ENCODE measurements around the gene TEDC2.

The TEDC2 gene

DNA sequence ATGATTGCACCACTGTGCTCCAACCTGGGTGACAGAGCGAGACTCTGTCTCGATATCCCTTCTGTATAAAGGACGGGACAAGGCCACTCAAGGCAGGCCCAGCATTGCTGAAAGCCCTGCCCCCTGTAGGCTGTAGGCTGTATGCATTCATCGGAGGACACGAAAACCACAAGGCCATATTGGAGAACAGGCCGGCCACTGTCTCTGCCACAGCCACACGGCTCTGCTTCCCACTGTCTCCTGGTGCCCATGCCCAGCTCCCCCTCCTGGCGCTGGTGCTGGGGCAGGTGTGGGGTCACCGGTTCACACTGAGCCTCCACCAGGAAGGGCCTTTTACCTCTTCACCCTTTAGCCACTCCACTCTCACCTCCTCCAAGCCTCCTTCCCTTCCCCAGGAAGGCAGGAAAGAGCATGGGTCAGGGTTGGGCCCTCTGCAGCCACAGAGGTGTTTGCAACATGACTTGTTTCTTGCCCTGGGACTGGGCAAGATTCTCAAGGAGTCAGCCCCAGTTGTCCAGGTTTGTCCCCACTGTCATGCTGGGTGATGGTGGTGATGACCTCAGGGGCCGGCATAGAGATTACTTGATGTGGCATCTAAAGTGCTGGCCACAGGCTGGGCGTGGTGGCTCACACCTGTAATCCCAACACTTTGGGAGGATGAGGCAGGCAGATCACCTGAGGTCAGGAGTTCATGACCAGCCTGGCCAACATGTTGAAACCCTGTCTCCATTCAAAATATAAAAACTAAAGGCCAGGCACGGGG lies 5.9 kb downstream of the TEDC2 start:
- peak; percentile 47 for DNase-seq (ENCODE audit: low spot score)

DNA sequence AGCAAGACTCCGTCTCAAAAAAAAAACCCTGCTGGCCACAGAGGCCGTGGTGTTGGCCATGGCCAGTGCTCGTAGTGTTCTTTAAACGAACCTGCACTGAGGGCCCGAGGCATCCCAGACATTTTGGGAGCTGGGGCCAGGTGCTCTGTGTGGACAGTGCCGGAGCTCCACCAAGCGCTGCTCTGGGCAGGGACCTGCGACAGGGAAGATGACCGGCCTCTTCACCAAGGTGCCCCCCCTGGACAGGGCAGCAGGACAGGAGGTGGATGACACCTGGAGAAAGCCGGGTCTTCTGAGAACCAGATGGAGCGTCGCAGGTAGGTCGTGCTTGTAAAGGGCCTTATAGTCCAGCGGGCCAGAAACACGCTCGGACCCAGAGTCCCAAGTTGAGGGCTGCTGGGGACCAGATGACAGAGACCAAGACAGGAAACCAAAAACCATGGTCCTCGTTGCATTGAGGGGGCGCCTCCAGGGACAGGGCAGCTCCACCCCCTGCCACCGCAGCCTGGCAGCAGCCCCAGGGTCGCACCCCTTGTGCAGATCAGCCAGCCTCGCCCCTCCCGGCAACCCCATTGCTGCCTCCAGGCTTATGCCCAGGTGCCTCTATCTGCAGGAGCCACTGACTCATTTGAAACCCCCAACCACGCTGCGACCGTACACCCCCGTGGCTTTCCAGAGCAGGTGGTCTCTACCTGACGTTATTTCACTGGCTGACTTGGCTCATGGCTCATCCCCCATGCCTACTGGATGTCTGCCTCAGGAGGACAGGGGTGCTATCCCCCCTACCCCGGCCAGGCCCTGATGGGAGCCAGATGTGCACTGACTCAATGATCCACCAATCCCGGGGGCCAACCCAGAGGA lies 7.0 kb downstream of the TEDC2 start:
- no peak for DNase-seq (ENCODE audit: low spot score)

DNA sequence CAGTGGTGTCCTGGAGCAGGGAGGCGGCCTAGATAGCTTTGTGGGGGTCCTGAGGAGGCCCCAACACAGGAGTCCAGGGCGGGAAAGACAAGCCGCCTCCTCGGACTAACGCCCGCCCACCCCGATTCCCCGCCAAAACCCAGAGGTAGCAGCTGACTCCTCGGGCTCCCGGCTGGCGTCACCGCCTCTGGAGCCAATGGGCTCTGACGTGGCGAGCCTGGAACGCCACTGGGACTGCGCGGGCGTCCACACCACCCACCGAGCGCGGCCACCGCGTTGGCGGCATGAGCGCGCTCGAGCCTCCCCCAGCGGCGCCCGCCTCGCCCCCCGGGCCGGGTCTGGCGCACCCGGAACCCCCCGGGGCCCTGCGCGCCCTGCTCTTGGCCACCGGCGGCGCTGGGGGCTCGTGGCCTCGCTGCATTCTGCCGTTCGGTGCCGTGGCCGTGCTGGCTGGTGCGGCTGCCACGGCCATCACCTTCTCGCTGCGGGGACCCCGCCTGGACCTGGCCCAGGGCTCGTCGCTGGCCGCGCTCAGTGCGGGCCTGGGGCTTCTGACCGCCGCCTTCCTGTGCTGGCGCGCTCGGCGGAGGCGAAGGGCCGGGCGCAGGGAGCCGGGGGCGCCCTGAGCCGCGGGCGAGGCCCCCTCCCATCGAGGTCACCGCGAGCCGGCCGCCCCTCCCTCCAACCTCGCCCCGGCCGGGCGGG lies 7.8 kb downstream of the TEDC2 start:
- peak; percentile 47 for DNase-seq (ENCODE audit: low spot score)

DNA sequence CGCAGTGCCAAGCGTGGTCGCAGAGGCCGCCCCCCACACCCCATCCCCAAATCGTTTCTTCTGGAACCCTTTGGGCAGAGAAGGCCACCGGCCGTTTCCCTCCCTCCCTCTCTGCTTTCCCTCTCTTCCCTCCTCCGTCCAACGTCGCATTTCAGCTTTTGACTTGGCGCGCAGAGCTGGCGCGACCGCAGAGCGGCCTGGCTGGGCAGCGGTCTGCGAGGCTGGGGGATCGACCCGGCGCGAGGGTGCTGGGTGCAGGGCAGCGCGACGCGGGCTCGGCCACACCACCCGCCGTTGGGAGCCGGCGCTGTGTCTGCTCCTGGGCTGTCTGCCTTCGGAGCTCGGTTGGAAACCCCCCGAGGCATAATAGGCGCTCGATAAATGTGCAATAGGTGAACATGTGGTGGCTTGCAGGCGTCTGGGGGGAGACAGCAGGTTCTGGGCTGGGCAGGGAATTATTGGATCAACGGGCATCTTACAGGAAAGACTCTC lies 8.4 kb downstream of the TEDC2 start:
- peak; percentile 68 for DNase-seq (ENCODE audit: low spot score)

DNA sequence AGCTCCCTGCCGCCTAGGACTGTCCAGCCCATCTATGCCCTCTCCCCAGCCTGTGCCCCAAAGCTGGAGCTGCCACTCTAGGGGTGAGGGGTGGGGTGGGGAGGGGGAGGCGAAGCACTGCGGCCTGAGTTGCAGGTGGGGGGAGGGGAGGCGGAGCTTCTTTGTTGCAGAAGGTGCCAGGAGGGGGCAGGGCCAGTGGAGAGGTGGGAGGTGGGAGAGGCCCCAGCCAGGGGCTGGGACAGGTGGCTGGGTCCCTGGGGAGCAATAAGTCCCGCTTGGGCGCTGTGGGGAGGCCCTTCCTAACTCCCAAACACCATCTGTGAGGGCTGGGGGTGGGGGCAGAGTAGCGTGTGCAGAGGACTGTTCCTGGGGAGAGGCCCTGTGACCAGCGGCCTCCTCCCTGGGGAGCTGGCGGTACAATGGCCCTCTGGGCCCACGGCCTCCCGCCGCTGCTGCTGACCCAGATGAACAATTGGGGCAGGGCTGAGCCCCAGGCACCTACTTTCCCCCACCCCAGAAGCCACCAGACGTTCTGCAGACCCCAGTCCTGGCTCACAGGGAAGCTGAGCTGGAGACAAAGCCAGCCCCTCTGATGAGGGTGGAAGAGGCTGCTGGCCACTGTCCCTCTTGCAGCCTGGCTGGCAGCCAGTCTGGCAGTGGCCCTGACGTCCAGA lies 9.0 kb downstream of the TEDC2 start:
- DNase-seq (ENCODE audit: low spot score): peak; percentile 52

DNA sequence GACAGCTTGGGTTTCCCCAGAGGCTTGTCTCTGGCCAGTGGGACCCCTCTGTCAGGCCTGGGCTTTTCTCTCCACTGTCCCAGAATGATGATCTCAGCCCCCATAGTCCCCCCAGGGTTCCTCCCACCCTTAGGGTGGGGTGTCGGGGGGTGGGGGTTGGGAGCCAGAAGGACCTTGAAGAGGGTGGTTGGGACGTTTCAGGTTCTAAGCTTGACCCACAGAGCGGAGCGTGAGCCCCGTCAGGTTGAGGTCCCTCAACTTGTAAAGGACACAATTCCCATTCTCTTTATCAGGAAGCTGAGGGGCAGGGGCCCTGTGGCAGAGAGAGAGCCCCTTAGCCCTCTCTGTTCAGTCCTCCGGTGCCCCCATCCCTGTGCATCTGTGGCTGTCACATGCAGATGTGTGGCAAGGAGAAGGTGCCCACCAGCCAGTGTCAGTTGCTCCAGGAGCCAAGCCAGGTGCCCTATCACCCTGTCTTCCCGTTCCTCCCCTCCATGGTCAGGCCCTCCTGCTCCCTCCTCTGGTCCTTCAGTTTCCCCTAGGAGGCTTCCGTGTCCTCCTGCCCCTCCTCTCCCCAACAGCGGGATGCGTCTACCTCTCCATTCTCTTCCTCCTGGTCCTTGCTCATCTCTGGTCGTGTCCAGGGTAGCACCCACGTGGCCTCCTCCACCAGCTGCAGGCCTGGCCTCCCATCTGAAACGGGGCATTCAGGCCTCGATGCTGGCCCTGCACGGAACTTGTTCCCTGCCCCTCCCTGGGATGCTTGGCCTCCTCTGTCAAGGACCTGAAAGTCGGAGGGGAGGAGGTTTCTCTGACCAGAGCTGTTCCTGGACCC lies 9.7 kb downstream of the TEDC2 start:
- DNase-seq (ENCODE audit: low spot score): peak; percentile 44

DNA sequence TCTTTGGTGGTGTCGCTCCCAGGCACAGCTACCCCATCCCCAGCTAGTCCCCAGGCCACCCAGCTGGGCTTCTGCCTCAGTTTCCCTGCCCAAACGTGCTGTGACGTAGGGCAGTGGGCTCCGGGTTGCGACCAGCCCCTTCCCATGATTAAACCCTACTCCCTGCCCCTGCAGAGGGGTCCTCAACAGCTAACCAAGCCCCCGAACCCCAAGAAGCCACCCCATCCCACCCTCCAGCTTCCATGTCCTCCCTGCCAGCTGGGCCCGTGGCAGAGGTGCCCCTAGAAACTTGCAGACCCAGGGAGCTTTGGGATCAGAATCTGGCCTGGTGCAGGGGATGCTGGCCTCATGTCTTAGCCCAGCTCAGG lies 10.3 kb downstream of the TEDC2 start:
- no peak for DNase-seq (ENCODE audit: low spot score)

DNA sequence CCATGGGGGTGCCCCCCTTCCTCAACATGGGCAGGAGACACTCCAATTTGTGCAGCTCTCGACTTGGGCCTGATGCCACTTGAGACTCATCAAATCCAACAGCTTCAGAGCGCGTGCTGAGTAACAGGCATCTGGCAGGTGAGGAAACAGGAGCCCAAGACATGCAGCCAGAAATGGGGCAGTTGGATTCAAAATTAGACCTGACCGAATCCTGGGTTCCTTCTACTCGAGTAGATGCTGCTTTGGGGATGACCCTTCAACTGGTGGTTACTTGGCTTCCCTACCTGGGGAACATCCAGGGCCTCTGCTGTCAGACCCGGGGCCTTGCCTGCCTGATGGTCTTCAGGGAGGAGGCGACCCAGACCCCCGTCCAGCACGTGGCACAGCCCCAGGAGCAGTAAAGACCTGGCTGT lies 10.7 kb downstream of the TEDC2 start:
- no peak for DNase-seq (ENCODE audit: low spot score)

DNA sequence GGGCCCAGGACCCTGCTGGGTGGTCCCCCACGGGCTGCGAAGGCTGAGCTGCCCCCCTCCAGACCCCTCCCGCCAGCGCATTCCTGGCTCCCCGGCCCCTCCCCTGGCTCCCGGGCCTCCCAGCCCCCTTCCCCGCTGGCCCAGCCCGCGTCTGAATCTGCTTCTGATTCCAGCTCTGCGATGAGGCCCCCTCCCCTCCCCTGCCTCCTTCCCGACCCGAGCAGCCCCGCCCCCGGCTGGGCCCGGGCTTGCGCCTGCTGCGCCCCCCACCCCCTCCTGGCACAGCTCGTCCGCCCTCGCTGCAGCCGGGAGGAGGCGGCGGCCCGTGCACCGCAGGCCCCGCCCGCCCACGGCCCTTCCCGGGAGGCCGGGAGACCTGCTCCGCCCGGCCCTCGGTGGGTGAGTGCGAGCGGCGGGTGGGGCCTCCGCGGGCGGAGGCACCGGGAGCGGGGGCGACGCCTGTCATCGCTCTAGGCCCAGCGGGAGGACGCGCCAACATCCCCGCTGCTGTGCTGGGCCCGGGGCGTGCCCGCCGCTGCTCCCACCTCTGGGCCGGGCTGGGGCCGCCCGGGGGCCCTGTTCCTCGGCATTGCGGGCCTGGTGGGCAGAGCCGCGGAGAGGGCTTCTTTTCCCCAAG lies 11.2 kb downstream of the TEDC2 start, which contains the start of gene NTN3:
Gene NTN3, plus strand, starts transcription at position 282 of the 637 bp plus-strand sequence. CDS start 405 bp downstream, outside the sequence.
- DNase-seq (ENCODE audit: low spot score): peak; percentile 50

DNA sequence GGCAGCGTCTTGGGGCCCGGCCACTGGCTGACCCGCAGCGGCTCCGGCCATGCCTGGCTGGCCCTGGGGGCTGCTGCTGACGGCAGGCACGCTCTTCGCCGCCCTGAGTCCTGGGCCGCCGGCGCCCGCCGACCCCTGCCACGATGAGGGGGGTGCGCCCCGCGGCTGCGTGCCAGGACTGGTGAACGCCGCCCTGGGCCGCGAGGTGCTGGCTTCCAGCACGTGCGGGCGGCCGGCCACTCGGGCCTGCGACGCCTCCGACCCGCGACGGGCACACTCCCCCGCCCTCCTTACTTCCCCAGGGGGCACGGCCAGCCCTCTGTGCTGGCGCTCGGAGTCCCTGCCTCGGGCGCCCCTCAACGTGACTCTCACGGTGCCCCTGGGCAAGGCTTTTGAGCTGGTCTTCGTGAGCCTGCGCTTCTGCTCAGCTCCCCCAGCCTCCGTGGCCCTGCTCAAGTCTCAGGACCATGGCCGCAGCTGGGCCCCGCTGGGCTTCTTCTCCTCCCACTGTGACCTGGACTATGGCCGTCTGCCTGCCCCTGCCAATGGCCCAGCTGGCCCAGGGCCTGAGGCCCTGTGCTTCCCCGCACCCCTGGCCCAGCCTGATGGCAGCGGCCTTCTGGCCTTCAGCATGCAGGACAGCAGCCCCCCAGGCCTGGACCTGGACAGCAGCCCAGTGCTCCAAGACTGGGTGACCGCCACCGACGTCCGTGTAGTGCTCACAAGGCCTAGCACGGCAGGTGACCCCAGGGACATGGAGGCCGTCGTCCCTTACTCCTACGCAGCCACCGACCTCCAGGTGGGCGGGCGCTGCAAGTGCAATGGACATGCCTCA lies 12.0 kb downstream of the TEDC2 start:
- no peak for DNase-seq (ENCODE audit: low spot score)

DNA sequence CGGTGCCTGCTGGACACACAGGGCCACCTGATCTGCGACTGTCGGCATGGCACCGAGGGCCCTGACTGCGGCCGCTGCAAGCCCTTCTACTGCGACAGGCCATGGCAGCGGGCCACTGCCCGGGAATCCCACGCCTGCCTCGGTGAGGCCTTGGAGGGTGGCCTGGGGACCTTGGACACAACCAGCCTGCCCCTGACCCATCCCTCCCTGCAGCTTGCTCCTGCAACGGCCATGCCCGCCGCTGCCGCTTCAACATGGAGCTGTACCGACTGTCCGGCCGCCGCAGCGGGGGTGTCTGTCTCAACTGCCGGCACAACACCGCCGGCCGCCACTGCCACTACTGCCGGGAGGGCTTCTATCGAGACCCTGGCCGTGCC lies 12.6 kb downstream of the TEDC2 start:
- DNase-seq (ENCODE audit: low spot score): no peak

DNA sequence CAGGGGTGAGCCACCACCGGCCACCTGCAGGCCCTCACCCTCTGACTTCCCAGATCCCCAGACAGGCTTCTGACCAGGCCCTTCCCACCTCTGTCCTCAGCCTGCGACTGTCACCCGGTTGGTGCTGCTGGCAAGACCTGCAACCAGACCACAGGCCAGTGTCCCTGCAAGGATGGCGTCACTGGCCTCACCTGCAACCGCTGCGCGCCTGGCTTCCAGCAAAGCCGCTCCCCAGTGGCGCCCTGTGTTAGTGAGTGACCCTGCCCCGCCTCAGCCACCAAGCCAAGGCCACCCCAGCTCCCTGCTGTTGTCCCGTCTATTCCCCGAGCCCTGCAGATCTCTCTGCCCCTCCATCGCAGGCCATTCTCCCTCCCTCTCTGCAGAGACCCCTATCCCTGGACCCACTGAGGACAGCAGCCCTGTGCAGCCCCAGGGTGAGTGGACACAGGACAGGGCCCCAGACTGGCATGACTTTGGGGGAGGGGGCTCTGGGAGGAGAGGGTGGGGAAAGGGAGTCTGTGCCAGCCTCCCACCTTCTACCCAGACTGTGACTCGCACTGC lies 13.1 kb downstream of the TEDC2 start:
- DNase-seq (ENCODE audit: low spot score): peak; percentile 35

DNA sequence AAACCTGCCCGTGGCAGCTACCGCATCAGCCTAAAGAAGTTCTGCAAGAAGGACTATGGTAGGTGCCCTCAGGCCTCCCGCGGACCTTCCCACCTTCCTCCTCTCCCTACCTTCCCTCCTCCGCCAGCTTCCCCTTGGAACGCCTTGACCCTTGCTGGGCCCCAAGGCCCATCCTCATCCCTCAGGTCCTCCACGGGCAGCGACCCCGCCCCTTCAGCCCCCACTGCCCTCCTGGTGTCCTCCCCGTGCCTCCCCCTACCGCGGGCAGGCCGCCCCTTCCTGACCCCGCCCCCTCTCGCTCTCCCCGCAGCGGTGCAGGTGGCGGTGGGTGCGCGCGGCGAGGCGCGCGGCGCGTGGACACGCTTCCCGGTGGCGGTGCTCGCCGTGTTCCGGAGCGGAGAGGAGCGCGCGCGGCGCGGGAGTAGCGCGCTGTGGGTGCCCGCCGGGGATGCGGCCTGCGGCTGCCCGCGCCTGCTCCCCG lies 13.6 kb downstream of the TEDC2 start:
- peak; percentile 68 for DNase-seq (ENCODE audit: low spot score)

DNA sequence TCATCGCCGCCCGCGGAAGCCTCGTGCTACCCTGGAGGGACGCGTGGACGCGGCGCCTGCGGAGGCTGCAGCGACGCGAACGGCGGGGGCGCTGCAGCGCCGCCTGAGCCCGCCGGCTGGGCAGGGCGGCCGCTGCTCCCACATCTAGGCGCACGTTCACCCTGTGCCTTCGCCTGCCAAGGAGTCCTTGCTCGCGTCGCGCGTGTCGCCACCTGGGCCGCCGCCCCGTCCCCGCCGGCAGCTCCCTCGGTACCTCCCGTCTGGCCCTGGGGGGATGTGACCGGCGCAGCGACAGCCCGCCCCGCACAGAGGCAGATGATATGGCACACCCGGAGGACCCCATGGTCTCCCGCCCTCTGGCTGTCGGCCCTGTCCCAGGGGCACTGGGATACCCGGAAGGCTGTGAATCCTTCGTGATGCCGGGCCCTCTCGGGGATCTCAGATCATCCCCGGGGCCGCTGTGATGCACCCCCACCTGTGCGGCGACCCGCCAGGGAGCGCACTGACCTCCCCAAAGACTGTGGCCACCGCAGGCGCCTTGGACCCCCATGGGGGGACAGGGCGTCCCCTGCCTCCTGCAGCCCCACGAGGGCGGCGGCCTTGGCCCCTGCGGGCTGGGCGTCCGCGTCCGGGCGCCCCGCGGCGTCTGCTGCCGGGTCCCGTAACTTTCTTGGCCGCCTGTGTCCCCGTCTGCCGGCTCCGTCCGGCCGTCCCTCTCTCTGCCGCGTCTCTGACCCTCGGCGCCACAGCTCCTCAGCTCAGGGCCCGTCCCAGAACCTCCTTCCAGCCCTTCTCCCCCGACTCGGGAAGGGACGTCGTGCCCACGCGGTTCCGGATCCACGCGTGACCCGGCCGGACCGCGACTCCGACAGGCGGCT lies 14.3 kb downstream of the TEDC2 start:
- peak; percentile 87 for DNase-seq (ENCODE audit: low spot score)

DNA sequence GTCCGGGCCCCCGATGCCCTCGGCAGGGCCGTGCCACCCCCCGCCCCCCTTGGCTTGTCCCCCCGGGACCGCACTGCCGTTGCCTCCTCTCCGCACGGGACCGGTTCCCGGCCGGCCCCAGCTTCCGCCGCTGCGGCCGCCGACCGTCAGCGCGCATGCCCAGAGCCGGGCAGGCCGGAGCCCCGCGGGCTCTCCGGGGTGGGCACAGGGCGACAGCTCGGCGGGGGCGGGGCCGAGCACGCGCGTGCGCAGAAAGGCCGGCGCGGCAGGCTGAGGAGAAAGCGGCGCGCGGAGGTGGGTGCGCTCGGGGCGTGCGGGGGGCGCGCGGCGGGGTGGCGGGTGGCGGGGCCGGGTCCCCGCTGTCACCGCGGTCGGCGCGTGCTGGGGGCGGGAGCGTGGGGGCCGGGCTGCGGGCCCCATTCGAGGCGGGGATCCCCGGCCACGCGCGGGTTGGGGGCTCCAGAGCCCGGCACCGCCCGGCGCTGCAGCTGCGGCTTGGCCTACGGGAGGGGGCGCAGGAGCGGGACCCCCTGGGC lies 15.0 kb downstream of the TEDC2 start, which contains the start of gene TBC1D24:
Gene TBC1D24, plus strand, starts transcription at position 251 of the 536 bp plus-strand sequence. CDS start 21,022 bp downstream, outside the sequence.
- peak; percentile 99 for DNase-seq (ENCODE audit: low spot score)

DNA sequence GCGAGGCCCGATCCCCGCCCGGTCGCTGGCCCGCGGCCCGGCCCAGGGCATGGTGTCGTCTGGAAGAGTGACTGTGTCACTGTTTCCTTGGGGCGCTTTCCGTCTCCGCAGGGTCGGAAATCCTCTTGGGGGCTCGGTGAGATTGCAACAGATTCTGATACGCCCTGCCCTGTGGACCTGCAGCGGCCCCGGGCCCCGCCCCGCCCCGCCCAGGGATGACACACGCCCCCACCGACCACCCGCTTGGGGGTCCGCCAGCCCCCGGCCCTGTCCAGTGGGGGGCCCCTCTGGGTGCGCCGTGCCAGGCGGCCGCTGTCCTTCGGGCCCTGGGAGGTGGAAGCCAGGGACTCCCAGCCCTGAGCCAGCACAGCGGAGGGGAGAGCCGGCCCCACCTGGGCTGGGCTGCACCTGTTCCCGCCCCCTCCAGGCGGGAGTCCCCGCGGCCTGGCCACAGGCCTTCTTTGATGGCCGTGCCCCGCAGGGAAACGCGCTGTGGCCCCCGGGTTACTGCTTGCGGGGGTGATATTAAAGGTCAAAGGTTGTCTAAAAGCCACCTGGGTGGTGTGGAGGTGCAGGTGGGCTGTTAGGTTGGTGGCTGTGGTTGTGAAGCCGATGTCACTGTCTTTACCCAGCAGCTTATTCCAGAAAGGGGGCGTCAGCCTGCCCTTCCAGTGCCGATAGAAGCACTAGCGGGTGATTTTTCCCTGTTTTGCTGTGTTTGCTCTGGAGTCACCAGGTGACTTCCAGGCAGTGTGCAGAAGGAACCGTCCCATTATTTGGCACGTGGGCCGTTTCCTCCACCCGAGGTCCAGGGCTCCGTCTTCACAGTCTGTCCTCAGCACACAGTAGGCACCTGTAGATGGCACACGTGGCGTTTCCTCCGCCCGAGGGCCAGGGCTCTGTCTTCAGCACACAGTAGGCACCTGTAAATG lies 15.8 kb downstream of the TEDC2 start:
- peak; percentile 75 for DNase-seq (ENCODE audit: low spot score)

Measured in HuH-7.5 (cell line).